GM12873 (cell line): ENCODE data around the gene TMEM273.

ENCODE experiments used
- CTCF ChIP-seq: IDR thresholded peaks from 2 replicates; pipeline ENCODE4 v1.5.1; 2012; ENCODE audit warnings: low read depth, mild to moderate bottlenecking, moderate library complexity, low read length, control low read depth; ENCODE audit not compliant: insufficient read depth; ENCODE audit errors: missing control alignments

TMEM273 gene

GRCh38 chr10:49191349-49191748 lies 3.2 kb upstream of the TMEM273 start:
- no peak for TF ChIP-seq CTCF

GRCh38 chr10:49189422-49189821 lies 1.2 kb upstream of the TMEM273 start:
- no peak for TF ChIP-seq CTCF

GRCh38 chr10:49187044-49187484 lies 1.1 kb downstream of the TMEM273 start:
- no peak for TF ChIP-seq CTCF

- TF ChIP-seq CTCF, result no peak
Observed at GRCh38 chr10:49186613-49187012, 1.6 kb downstream of the TMEM273 start.

- no peak for TF ChIP-seq CTCF
Observed at GRCh38 chr10:49185213-49185612, 3.0 kb downstream of the TMEM273 start.

GRCh38 chr10:49184642-49185111 lies 3.5 kb downstream of the TMEM273 start:
- no peak for TF ChIP-seq CTCF

GRCh38 chr10:49183596-49184542 lies 4.3 kb downstream of the TMEM273 start:
- TF ChIP-seq CTCF, result no peak
